Endothelial cell of umbilical vein (primary cell): ENCODE data around the gene DUSP16. TPM values are rescaled to one million over a fixed set of nuclear protein-coding genes. Genes with fewer than 3 reads are reported as not detected.

Experiments used
- BruUV-seq: library from RNA; stranded (reverse); fragments of 400-500 nt; replicated peaks from 2 replicates; lab custom pipeline; 2021; lab: Mats Ljungman, UMichigan
- CTCF ChIA-PET: fragments of 300-600, 350-600 bp; sonication (Branson Sonifier 250); formaldehyde crosslinking; loops from one replicate; lab custom pipeline; 2021; ENCODE audit warnings: antibody characterized with exemption, inconsistent platforms; lab: Charles Lee
- POLR2A ChIA-PET: fragments of 300-600, 350-600 bp; sonication (Branson Sonifier 250); formaldehyde crosslinking; loops from one replicate; lab custom pipeline; 2021; ENCODE audit warnings: antibody characterized with exemption, inconsistent platforms; lab: Charles Lee
- DNase-seq: peaks from one replicate; pipeline ENCODE4 v3.0.0-alpha.2; 2011; ENCODE audit warnings: low read depth, low spot score
- FAIRE-seq: peaks from 2 replicates; lab custom pipeline; 2011; peaks lifted over from hg19 to GRCh38; lab: Jason Lieb, UNC
- H2AFZ ChIP-seq: 2 replicates; pipeline ENCODE4 v1.6.0; 2012; ENCODE audit warnings: low read depth, low read length, control low read depth, inconsistent platforms
- H3K27ac ChIP-seq: 2 replicates; pipeline ENCODE4 v1.5.1; 2011; ENCODE audit warnings: low read depth, mild to moderate bottlenecking, control low read depth, low read length, moderate library complexity; ENCODE audit not compliant: insufficient read depth
- H3K27me3 ChIP-seq, 2 experiments: 2 replicates each; pipeline versions ENCODE4 v1.6.0 to v1.6.1; 2011; ENCODE audit warnings: low read length in 2 of 2, mixed read lengths in 1 of 2; ENCODE audit not compliant: control insufficient read depth in 2 of 2, insufficient read depth in 2 of 2
- H3K36me3 ChIP-seq, 2 experiments: 2 replicates in 1 of 2; 3 replicates in 1 of 2; pipeline ENCODE4 v1.5.1; 2011; ENCODE audit warnings: low read length in 2 of 2, mild to moderate bottlenecking in 1 of 2, moderate library complexity in 1 of 2; ENCODE audit not compliant: control insufficient read depth in 2 of 2, insufficient read depth in 2 of 2; ENCODE audit errors: extremely low read depth in 1 of 2
- H3K4me1 ChIP-seq: 3 replicates; pipeline ENCODE4 v1.5.1; 2011; ENCODE audit warnings: mild to moderate bottlenecking, low read length; ENCODE audit not compliant: control insufficient read depth, insufficient read depth; ENCODE audit errors: extremely low read depth
- H3K4me2 ChIP-seq: 2 replicates; pipeline ENCODE4 v1.6.1; 2011; ENCODE audit warnings: low read length, control low read depth, mixed read lengths; ENCODE audit not compliant: insufficient read depth
- H3K4me3 ChIP-seq, 3 experiments: fragments of 200-600 bp in 1 of 3; sonication (generic), shearing (Covaris generic) in 1 of 3; replicated peaks in 1 of 3; 2 replicates each; pipeline ENCODE4 v1.5.1; 2011 to 2016; ENCODE audit warnings: control low read depth in 3 of 3, low read length in 3 of 3, mild to moderate bottlenecking in 2 of 3, inconsistent platforms in 1 of 3, low read depth in 1 of 3, moderate library complexity in 1 of 3; ENCODE audit not compliant: insufficient read depth in 1 of 3
- H3K79me2 ChIP-seq: 2 replicates; pipeline ENCODE4 v1.6.0; 2012; ENCODE audit warnings: low read length, inconsistent platforms; ENCODE audit not compliant: control insufficient read depth, insufficient read depth
- H3K9ac ChIP-seq: replicated peaks from 2 replicates; pipeline ENCODE3; 2011; ENCODE audit warnings: low read length, control low read depth; ENCODE audit not compliant: insufficient read depth; ENCODE audit errors: extremely low read depth
- H3K9me1 ChIP-seq: replicated peaks from 3 replicates; pipeline ENCODE4 v1.6.0; 2011; ENCODE audit warnings: mild to moderate bottlenecking, low read length; ENCODE audit not compliant: control insufficient read depth, insufficient read depth; ENCODE audit errors: extremely low read depth
- H3K9me3 ChIP-seq: replicated peaks from 2 replicates; pipeline ENCODE4 v1.5.1; 2012; ENCODE audit warnings: low read length, inconsistent platforms; ENCODE audit not compliant: control insufficient read depth, insufficient read depth
- H4K20me1 ChIP-seq: replicated peaks from 2 replicates; pipeline ENCODE3; 2011; ENCODE audit warnings: mild to moderate bottlenecking, low read length; ENCODE audit not compliant: control insufficient read depth, insufficient read depth; ENCODE audit errors: extremely low read depth
- CTCF ChIP-seq, 2 donors: IDR thresholded peaks; 1 replicate in 1 of 2; 2 replicates in 1 of 2; pipeline ENCODE4 v1.5.1; 2011; ENCODE audit warnings: low read length in 2 of 2, mild to moderate bottlenecking in 2 of 2, moderate library complexity in 2 of 2, control low read depth in 1 of 2, inconsistent platforms in 1 of 2, low read depth in 1 of 2; ENCODE audit not compliant: insufficient read depth in 1 of 2; ENCODE audit errors: extremely low read depth in 1 of 2
- EZH2 ChIP-seq: IDR thresholded peaks from 2 replicates; pipeline ENCODE4 v1.6.1; 2012; ENCODE audit warnings: borderline replicate concordance, low read depth, mild to moderate bottlenecking, moderate library complexity, low read length, inconsistent platforms; ENCODE audit not compliant: severe bottlenecking
- FOS ChIP-seq: IDR thresholded peaks from 2 replicates; pipeline ENCODE4 v1.6.1; 2011; ENCODE audit warnings: mild to moderate bottlenecking, low read length, moderate library complexity, borderline replicate concordance; ENCODE audit not compliant: insufficient read depth
- GATA2 ChIP-seq: IDR thresholded peaks from 2 replicates; pipeline ENCODE4 v1.7.0; 2011; ENCODE audit warnings: low read depth, mild to moderate bottlenecking, moderate library complexity, mixed read lengths, low read length; ENCODE audit not compliant: insufficient read length, insufficient read depth
- JUN ChIP-seq: IDR thresholded peaks from 2 replicates; pipeline ENCODE4 v1.6.1; 2011; ENCODE audit warnings: borderline replicate concordance, low read depth; ENCODE audit not compliant: insufficient read length, insufficient read depth
- MAX ChIP-seq: IDR thresholded peaks from 2 replicates; pipeline ENCODE4 v1.6.1; 2011; ENCODE audit not compliant: insufficient read depth, insufficient read length
- MYC ChIP-seq: IDR thresholded peaks from one replicate; pipeline ENCODE4 v1.6.1; 2011; ENCODE audit warnings: mild to moderate bottlenecking, low read depth, low read length
- POLR2A ChIP-seq: IDR thresholded peaks from 2 replicates; pipeline ENCODE4 v1.6.1; 2012; ENCODE audit warnings: low read depth, mild to moderate bottlenecking, control low read depth, low read length
- POLR2AphosphoS5 ChIP-seq: IDR thresholded peaks from 2 replicates; pipeline ENCODE4 v1.6.1; 2012; ENCODE audit warnings: low read depth, mild to moderate bottlenecking, control low read depth, low read length, moderate library complexity; ENCODE audit not compliant: insufficient read depth
- dilution Hi-C: fragments of 300-500 bp; cut with MboI; formaldehyde crosslinking; loops from one replicate; pipeline ENCODE4 v1.15.0; 2019; ENCODE audit warnings: low sequenced_read_pairs; ENCODE audit not compliant: extremely low pct_ligation_motif_present
- intact Hi-C: fragments of 100-400 bp; cut with micrococcal nuclease; formaldehyde crosslinking; loops from one replicate; pipeline ENCODE4 v1.10.0; 2022
- polyA plus RNA-seq, 4 experiments: library from polyadenylated mRNA; depleted of rRNA in 3 of 4; stranded (reverse) in 3 of 4; unstranded in 1 of 4; fragments of >200 nt; gene quantifications; 2 replicates each; pipeline versions ENCODE4 v1.2.1 to v1.2.3, GENCODE V29; 2011 to 2012; ENCODE audit warnings: missing spikeins in 1 of 4
- total RNA-seq: library from RNA; stranded (reverse); gene quantifications from 2 replicates; pipeline ENCODE4 v1.2.3, GENCODE V29; 2021

Gene DUSP16
- total and polyA plus RNA-seq, 2 donors (not counting 3 experiments of a cell fraction or from before 2014, with no cell fraction given): 7.4 to 19.5 TPM

- BruUV-seq: no TSS peak
- no peak overlapping the region for H3K4me2 ChIP-seq
- intact Hi-C loops (no loop called here), dilution Hi-C loops (no loop called here)
- H3K36me3 ChIP-seq: no peaks in the 10 kb centered on the region
- no peak overlapping the region for H3K27ac ChIP-seq
- no peaks in the 10 kb centered on the region for H3K9me3 ChIP-seq
- peaks cover 15% of the 10 kb centered on the region for H3K4me1 ChIP-seq
- H2AFZ ChIP-seq: no peak overlapping the region
- no peak for TF ChIP-seq JUN
- no peak for TF ChIP-seq EZH2
- TF ChIP-seq POLR2A: no peak
- TF ChIP-seq FOS: no peak
- TF ChIP-seq POLR2AphosphoS5: no peak
- no peak for TF ChIP-seq MAX
- TF ChIP-seq CTCF (IDR thresholded peaks at IDR 0.05; ENCODE audit: extremely low read depth in 1 of 2, insufficient read depth in 1 of 2, low read depth in 1 of 2, low read length in 2 of 2): no peak
- no peak for TF ChIP-seq MYC
- no peak for TF ChIP-seq GATA2
- CTCF ChIA-PET: interaction anchor here (0.9 to 1.5 kb wide), 3 partner anchors 10 to 13 kb away, joined by 3 to 4 read pairs (median 3); no protein-coding TSS in a partner anchor
- H3K9me1 ChIP-seq: no peaks in the 10 kb centered on the region
- H4K20me1 ChIP-seq: no peaks in the 10 kb centered on the region
- no peaks in the 10 kb centered on the region for H3K79me2 ChIP-seq
- no peak for DNase-seq
- H3K4me3 ChIP-seq: no peak overlapping the region
- no peak overlapping the region for H3K9ac ChIP-seq
- POLR2A ChIA-PET: no interaction called here
- no peak for FAIRE-seq
- no peaks in the 10 kb centered on the region for H3K27me3 ChIP-seq
Measured at GRCh38 chr12:12425001-12425400, 137.7 kb downstream of the DUSP16 start.

Other genes with a start within 250 kb of the DUSP16 start
- 56.5 and 65.0 TPM in 2 replicates for gene MANSC1, start 212.6 kb downstream of the DUSP16 start, total RNA-seq
- 24.8 and 37.0 TPM in 2 replicates for gene MANSC1, start 212.6 kb downstream of the DUSP16 start, polyA plus RNA-seq
- gene BORCS5, start 205.8 kb downstream of the DUSP16 start, total RNA-seq: 10.5 and 11.5 TPM in 2 replicates
- 8.3 and 10.3 TPM in 2 replicates for gene BORCS5, start 205.8 kb downstream of the DUSP16 start, polyA plus RNA-seq
- 14.5 and 19.4 TPM in 2 replicates for gene CREBL2, start 49.0 kb upstream of the DUSP16 start, total RNA-seq
- gene CREBL2, start 49.0 kb upstream of the DUSP16 start, polyA plus RNA-seq: 8.3 and 10.5 TPM in 2 replicates
- 0.37 and 0.40 TPM in 2 replicates for gene GPR19, start 133.3 kb upstream of the DUSP16 start, total RNA-seq
- gene GPR19, start 133.3 kb upstream of the DUSP16 start, polyA plus RNA-seq: 0.35 and 0.70 TPM in 2 replicates
- 32.0 and 40.8 TPM in 2 replicates for gene CDKN1B, start 154.5 kb upstream of the DUSP16 start, total RNA-seq
- gene CDKN1B, start 154.5 kb upstream of the DUSP16 start, polyA plus RNA-seq: 10.4 and 12.7 TPM in 2 replicates
- 5.3 and 6.0 TPM in 2 replicates for gene APOLD1, start 222.8 kb upstream of the DUSP16 start, total RNA-seq
- 3.3 and 3.7 TPM in 2 replicates for gene APOLD1, start 222.8 kb upstream of the DUSP16 start, polyA plus RNA-seq